ENCODE data around the gene TMEM140.

- no peak for TF ChIP-seq CTCF (IDR thresholded peaks at IDR 0.05)
- no peak for TF ChIP-seq POLR2A (IDR thresholded peaks at IDR 0.05)
Observed at GRCh38 chr7:135166338-135166990, 18.6 kb downstream of the TMEM140 start.
